Activated naive CD4-positive, alpha-beta T cell treated with anti-CD3 and anti-CD28 coated beads, Interleukin-2, amount 50 U/mL, for 24 hours (primary cell): Measurements from ENCODE around the gene ABI1.

Source experiments
- H3K27ac Mint-ChIP-seq: one replicate; pipeline ENCODE4 v1.8.0; 2021; ENCODE audit warnings: mild to moderate bottlenecking, mixed read lengths
- H3K27me3 Mint-ChIP-seq: one replicate; pipeline ENCODE4 v1.8.0; 2021; ENCODE audit warnings: mixed read lengths
- H3K36me3 Mint-ChIP-seq: one replicate; pipeline ENCODE4 v1.8.0; 2021; ENCODE audit warnings: mixed read lengths
- H3K4me1 Mint-ChIP-seq: one replicate; pipeline ENCODE4 v1.8.0; 2021; ENCODE audit warnings: mixed read lengths
- H3K4me3 Mint-ChIP-seq: one replicate; pipeline ENCODE4 v1.8.0; 2021; ENCODE audit warnings: mild to moderate bottlenecking, mixed read lengths
- H3K9me3 Mint-ChIP-seq: one replicate; pipeline ENCODE4 v1.8.0; 2021; ENCODE audit warnings: mixed read lengths

Gene ABI1

DNA sequence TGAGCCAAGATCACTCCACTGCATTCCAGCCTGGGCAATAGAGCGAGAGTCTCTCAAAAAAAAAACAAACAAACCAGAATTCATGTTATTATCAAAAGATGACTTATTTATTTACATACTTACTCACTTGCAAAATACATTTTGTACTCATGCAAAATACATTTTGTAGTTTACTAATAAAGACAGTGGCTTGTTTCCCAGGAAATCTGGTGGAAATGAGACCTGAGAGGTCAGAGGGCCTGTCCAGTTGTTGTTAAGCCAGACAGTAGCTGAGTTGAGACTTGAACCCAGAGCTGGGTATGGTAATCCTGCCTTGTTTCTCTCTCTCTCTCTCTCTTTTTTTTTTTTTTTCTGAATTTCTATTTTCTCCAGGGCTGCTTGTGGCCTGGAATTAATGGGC, 133.8 kb downstream of the ABI1 start:
- peaks cover 9% of the 10 kb centered on the region for H3K36me3 Mint-ChIP-seq
- no peak overlapping the region for H3K4me3 Mint-ChIP-seq
- no peak overlapping the region for H3K27ac Mint-ChIP-seq
- peaks cover 4% of the 10 kb centered on the region for H3K4me1 Mint-ChIP-seq
- no peaks in the 10 kb centered on the region for H3K27me3 Mint-ChIP-seq
- no peaks in the 10 kb centered on the region for H3K9me3 Mint-ChIP-seq

GRCh38 chr10:26725837-26726727, 134.7 kb downstream of the ABI1 start:
- H3K27ac Mint-ChIP-seq: no peak overlapping the region
- peaks cover 9% of the 10 kb centered on the region for H3K36me3 Mint-ChIP-seq
- H3K4me1 Mint-ChIP-seq: peaks cover 4% of the 10 kb centered on the region
- no peaks in the 10 kb centered on the region for H3K9me3 Mint-ChIP-seq
- H3K4me3 Mint-ChIP-seq: no peak overlapping the region
- no peaks in the 10 kb centered on the region for H3K27me3 Mint-ChIP-seq

DNA sequence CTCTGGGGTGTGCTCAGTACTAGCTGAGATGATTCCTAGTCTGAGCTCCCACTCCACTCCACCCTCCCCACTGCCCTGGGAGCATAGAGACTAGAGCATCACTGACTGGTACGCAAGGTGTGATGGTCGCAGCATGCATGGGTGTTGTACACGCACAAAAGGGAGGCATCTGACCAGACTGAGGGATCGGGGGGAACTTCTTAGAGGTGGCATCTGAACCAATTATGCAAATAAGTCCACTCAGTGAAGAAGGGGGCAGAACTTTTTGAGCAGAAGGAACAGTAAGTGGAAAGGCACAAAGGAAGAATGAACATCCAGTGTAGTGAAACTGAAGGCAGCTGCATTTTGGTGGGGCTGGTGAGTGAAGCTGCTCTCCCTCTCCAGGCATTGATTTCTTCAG, 137.7 kb downstream of the ABI1 start:
- H3K27ac Mint-ChIP-seq: no peak overlapping the region

DNA sequence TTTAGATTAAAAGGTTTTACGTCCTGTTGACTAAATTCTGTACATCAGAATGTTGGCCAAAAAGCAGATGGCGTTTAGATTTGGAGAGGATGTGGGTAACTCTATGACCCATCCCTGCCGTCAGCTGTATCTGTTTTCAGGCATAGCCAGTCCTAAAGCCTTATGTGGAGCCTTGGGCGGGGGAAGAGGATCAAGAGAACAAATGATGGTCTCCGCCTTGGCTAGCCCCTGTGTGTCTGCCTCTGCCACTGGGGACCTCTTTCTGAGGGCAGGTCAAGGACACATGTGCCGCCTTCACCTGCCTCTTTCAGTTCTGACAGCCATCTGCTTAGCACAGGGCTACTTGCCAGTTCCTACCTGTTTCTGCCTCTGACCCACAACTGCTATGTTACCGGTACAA, 139.2 kb downstream of the ABI1 start:
- Mint-ChIP-seq H3K4me3 (no peak overlapping the region), H3K36me3 (peaks cover 8% of the 10 kb centered on the region), H3K27ac (no peak overlapping the region), H3K9me3 (no peaks in the 10 kb centered on the region), H3K4me1 (peaks cover 4% of the 10 kb centered on the region), H3K27me3 (no peaks in the 10 kb centered on the region)

More for the DNA sequence above, 137.7 kb downstream of the ABI1 start:
- Mint-ChIP-seq H3K27me3 (no peaks in the 10 kb centered on the region), H3K4me1 (peaks cover 4% of the 10 kb centered on the region), H3K4me3 (no peak overlapping the region), H3K36me3 (peaks cover 11% of the 10 kb centered on the region), H3K9me3 (no peaks in the 10 kb centered on the region)

GRCh38 chr10:26717476-26717875, 143.3 kb downstream of the ABI1 start:
- Mint-ChIP-seq H3K27me3 (no peaks in the 10 kb centered on the region), H3K9me3 (no peaks in the 10 kb centered on the region), H3K36me3 (peaks cover 6% of the 10 kb centered on the region), H3K4me3 (no peak overlapping the region), H3K4me1 (no peaks in the 10 kb centered on the region), H3K27ac (no peak overlapping the region)

DNA sequence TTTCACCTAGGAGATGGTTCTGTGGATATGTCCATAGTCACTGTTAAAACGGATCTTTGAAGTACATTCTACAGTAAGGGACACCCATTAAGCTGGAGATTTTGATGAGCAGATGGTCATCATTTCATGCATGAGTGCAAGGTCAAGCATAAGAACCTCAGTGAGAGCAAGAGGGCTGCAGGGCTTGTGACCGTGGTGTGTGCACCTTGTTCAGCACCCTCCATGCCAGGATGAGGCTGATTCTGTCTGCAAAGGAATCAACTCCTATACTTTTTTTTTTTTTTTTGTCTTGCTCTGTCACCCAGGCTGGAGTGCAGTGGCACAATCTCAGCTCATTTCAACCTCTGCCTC, 145.6 kb downstream of the ABI1 start:
- no peaks in the 10 kb centered on the region for H3K27me3 Mint-ChIP-seq

DNA sequence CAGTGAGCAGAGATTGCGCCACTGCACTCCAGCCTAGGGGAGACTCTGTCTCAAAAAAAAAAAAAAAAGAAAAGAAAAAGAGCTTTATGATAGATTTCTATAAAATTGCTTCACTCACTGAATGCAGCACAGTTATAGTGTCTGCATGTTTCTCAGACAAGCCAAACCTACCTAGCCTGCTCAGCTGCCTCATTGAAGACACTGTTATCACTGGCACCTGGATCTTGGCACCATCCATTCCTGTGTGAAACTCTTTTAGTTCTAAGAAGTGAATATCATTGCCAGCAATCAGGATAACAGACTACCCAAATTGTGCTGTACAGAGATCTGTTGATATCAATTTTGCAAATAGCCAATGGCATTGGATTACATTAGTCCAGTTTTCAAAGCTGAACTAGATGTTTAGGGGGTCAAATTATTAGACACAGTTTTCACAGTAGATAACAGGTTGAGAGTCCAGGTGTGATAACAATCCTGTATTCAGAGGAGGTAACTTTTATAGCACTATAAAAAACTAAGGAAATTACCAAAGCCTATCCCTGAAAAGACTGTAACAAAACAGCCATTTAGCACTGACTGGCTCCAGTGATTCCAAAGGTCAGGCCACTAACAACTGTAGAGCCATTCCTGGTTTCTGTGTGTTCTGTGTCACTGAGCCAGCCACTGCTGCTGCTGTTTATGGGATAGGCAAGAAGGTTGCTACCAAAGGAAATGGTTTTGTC, 146.2 kb downstream of the ABI1 start:
- Mint-ChIP-seq H3K4me3 (no peak overlapping the region), H3K36me3 (peaks cover 10% of the 10 kb centered on the region), H3K27me3 (no peaks in the 10 kb centered on the region), H3K4me1 (no peaks in the 10 kb centered on the region), H3K27ac (peak overlapping the region; percentile 8), H3K9me3 (no peaks in the 10 kb centered on the region)

More for the DNA sequence above, 145.6 kb downstream of the ABI1 start:
- no peaks in the 10 kb centered on the region for H3K9me3 Mint-ChIP-seq
- H3K27ac Mint-ChIP-seq: no peak overlapping the region
- no peaks in the 10 kb centered on the region for H3K4me1 Mint-ChIP-seq
- peaks cover 8% of the 10 kb centered on the region for H3K36me3 Mint-ChIP-seq
- no peak overlapping the region for H3K4me3 Mint-ChIP-seq

DNA sequence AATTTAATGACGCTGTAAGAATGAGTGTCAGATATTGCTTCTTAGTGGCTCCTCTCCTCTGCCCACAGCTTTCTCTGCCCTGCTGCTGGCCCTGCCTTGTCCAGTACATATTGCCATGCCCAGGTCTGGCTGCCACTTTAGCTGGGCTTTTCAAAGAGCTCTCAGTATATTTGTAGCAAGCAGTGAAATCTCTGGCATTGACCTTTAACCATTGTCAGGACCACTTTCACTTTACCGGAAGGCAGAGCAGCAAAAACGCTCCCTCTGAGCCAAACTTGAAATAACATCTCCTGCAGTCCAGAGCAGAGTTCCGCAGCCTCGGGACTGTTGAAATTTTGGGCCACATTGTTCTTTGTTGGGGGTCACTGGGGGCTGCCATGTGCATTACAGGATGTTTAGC, 149.4 kb downstream of the ABI1 start:
- H3K9me3 Mint-ChIP-seq: no peaks in the 10 kb centered on the region
- no peak overlapping the region for H3K27ac Mint-ChIP-seq
- peaks cover 21% of the 10 kb centered on the region for H3K36me3 Mint-ChIP-seq

DNA sequence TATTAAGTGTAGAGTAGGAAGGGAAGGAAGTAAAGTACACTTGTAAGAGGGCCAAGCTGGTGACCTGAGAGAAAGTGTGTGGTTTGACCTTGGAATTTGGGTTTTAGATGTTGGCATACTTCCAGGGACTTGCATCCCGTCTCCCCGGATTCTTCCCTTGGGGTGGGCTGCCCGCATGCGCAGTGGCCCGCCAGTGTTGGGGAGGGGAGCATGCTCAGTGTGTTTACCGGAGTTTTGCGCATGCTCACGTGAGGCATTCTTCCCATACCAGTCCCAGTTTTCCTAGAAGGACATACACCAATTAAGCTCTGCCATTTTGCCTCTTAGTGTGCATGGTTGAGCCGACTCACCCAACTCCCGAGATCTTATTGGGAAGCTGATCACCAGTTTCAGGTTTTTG, 153.8 kb downstream of the ABI1 start:
- H3K4me1 Mint-ChIP-seq: peaks cover 6% of the 10 kb centered on the region
- H3K4me3 Mint-ChIP-seq: no peak overlapping the region
- H3K27ac Mint-ChIP-seq: no peak overlapping the region
- no peaks in the 10 kb centered on the region for H3K9me3 Mint-ChIP-seq
- no peaks in the 10 kb centered on the region for H3K27me3 Mint-ChIP-seq
- peaks cover 30% of the 10 kb centered on the region for H3K36me3 Mint-ChIP-seq

More for the DNA sequence above, 149.4 kb downstream of the ABI1 start:
- Mint-ChIP-seq H3K27me3 (no peaks in the 10 kb centered on the region), H3K4me1 (no peaks in the 10 kb centered on the region), H3K4me3 (no peak overlapping the region)

DNA sequence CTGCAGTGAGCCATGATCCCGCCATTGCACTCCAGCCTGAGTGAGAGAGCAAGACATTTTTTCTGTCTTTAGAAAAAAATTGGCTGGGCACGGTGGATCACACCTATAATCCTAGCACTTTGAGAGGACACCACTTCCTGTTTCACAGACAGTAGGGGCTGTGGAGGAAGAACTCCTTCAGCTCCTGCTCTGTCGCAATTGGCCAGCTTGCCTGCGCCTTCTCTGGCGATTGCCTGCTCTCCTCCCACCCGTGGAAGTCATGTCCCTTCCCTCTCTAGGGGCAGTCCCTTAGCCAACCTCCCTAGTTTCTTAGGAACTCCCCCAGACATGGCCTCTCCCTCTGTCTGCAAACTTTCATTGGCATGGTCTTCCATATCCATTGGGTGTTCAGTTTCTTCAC, 154.6 kb downstream of the ABI1 start:
- Mint-ChIP-seq H3K27me3 (no peaks in the 10 kb centered on the region), H3K4me3 (no peak overlapping the region), H3K27ac (no peak overlapping the region), H3K4me1 (peaks cover 9% of the 10 kb centered on the region), H3K36me3 (peaks cover 30% of the 10 kb centered on the region), H3K9me3 (no peaks in the 10 kb centered on the region)

DNA sequence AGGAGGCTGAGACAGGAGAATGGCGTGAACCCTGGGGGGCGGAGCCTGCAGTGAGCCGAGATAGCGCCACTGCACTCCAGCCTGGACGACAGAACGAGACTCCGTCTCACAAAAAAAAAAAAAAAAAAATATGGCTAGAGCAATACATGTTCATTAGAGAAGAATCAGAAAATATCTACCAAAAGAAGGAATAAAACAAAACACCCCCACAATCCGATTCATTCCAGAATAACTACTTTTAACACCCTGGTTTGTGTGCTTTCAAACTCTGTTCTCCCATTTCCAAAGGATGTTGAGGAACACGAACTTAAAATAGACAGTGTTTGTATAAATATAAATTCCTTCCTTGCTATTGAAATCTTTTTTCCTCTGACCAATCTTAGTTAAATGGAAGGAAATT, 156.8 kb downstream of the ABI1 start:
- Mint-ChIP-seq H3K4me3 (no peak overlapping the region), H3K36me3 (peaks cover 34% of the 10 kb centered on the region), H3K9me3 (no peaks in the 10 kb centered on the region), H3K27ac (no peak overlapping the region), H3K27me3 (no peaks in the 10 kb centered on the region), H3K4me1 (peaks cover 25% of the 10 kb centered on the region)

DNA sequence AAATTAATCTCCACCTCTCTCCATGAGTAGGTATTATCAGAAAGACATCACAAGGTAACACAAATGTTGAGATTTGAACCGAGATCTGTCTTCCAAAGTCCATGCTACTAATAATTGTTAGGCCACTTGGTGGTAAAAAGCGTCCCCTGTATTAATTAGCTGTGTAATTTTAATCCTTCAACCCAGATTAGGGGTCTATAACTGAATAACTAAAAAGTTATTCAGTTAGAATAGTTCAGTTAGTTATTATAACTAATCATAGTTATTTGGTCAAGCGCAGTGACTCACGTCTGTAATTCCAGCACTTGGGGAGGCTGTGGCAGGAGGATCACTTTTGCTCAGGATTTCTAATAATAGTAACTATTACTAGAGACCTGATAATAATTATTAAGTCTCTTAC, 157.7 kb downstream of the ABI1 start:
- Mint-ChIP-seq H3K9me3 (no peaks in the 10 kb centered on the region), H3K4me3 (no peak overlapping the region), H3K27me3 (no peaks in the 10 kb centered on the region), H3K4me1 (peaks cover 34% of the 10 kb centered on the region), H3K36me3 (peaks cover 28% of the 10 kb centered on the region), H3K27ac (no peak overlapping the region)

DNA sequence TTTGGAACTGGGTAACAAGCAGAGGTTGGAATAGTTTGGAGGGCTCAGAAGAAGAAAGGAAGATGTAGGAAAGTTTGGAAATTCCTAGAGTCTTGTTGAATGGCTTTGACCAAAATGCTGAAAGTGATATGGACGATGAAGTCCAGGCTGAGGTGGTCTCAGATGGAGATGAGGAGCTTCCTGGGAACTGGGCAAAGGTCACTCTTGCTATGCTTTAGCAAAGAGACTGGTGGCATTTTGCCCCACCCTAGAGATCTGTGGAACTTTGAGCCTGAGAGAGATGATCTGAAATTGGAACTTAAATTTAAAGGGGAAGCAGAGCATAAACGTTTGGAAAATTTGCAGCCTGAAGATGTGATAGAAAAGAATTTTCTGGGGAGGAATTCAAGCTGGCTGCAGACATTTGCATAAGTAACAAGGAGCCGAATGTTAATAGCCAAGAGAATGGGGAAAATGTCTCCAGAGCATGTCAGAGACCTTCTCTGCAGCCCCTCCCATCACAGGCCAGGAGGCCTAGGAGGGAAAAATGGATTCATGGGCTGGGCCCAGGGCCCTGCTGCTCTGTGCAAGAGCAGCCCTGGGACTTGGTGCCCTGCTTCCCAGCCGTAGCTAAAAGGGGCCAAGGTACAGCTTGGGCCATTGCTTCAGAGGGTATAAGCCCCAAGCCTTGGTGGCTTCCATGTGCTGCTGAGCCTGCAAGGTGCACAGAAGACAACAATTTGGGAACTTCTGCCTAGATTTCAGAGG, 159.7 kb downstream of the ABI1 start:
- Mint-ChIP-seq H3K4me3 (no peak overlapping the region), H3K9me3 (no peaks in the 10 kb centered on the region), H3K27me3 (no peaks in the 10 kb centered on the region), H3K36me3 (peaks cover 19% of the 10 kb centered on the region), H3K4me1 (peaks cover 40% of the 10 kb centered on the region), H3K27ac (no peak overlapping the region)

DNA sequence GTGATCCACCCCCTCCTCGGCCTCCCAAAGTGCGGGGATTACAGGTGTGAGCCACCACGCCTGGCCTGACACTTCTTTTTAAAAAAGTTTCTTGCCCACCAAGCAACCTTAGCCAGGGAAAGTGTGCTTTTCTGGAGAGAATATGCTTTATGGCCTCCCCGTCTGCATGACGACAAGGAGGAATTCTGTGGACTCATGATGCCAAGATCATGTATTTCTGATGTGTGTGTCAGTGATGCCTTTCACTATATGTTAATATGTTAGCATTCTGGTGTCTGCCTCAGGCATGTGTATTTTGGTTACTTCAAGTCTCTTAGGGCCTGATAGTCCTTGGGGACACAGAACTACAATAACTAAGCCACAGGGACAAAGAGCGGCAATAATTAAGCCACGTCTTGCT, 161.1 kb downstream of the ABI1 start:
- Mint-ChIP-seq H3K4me1 (peaks cover 40% of the 10 kb centered on the region), H3K4me3 (peak overlapping the region; percentile 33), H3K27me3 (no peaks in the 10 kb centered on the region), H3K36me3 (peaks cover 16% of the 10 kb centered on the region), H3K27ac (no peak overlapping the region), H3K9me3 (no peaks in the 10 kb centered on the region)

- H3K27ac Mint-ChIP-seq: peak overlapping the region; percentile 30
- H3K36me3 Mint-ChIP-seq: peaks cover 16% of the 10 kb centered on the region
- H3K4me3 Mint-ChIP-seq: peak overlapping the region; percentile 99
- H3K4me1 Mint-ChIP-seq: peaks cover 40% of the 10 kb centered on the region
- no peaks in the 10 kb centered on the region for H3K9me3 Mint-ChIP-seq
- no peaks in the 10 kb centered on the region for H3K27me3 Mint-ChIP-seq
Observed at GRCh38 chr10:26698909-26699308, 161.8 kb downstream of the ABI1 start.
